GM23338 (cell line): ENCODE results near the gene AP1B1. TPM values are rescaled to one million over a fixed set of nuclear protein-coding genes. Genes with fewer than 3 reads are reported as not detected.

Experiments
- ATAC-seq: fragments of 200-7000 bp; cut with Tn5 transposase; 3 replicates; pipeline ENCODE4 v1.9.1; 2020
- DNase-seq: peaks from one replicate; pipeline ENCODE4 v3.0.0-alpha.2; 2015; ENCODE audit warnings: low spot score
- H2AFZ ChIP-seq: fragments of 200-600 bp; sonication (generic); 2 replicates; pipeline ENCODE4 v1.8.0; 2016; ENCODE audit warnings: antibody characterized with exemption, mild to moderate bottlenecking, moderate library complexity
- H3F3A ChIP-seq: fragments of 200-600 bp; sonication (generic); replicated peaks from 2 replicates; pipeline ENCODE4 v1.8.0; 2017; ENCODE audit warnings: antibody characterized with exemption, mixed run types, low read depth
- H3K27ac ChIP-seq: fragments of 200-600 bp; sonication (generic); 2 replicates; pipeline ENCODE4 v1.6.1; 2016; ENCODE audit warnings: low read depth
- H3K27me3 ChIP-seq: fragments of 200-600 bp; sonication (generic); 2 replicates; pipeline ENCODE4 v1.8.0; 2016; ENCODE audit warnings: mild to moderate bottlenecking, mixed run types, moderate library complexity; ENCODE audit not compliant: insufficient read depth
- H3K36me3 ChIP-seq: fragments of 200-600 bp; sonication (generic); 2 replicates; pipeline ENCODE4 v1.8.0; 2016; ENCODE audit warnings: mild to moderate bottlenecking; ENCODE audit not compliant: insufficient read depth
- H3K4me1 ChIP-seq: fragments of 200-600 bp; sonication (generic); 2 replicates; pipeline ENCODE4 v1.8.0; 2016; ENCODE audit warnings: mild to moderate bottlenecking, moderate library complexity; ENCODE audit not compliant: insufficient read depth
- H3K4me2 ChIP-seq: fragments of 200-600 bp; sonication (generic); 2 replicates; pipeline ENCODE4 v1.7.1; 2017; ENCODE audit warnings: mixed run types
- H3K4me3 ChIP-seq: fragments of 200-600 bp; sonication (generic); 2 replicates; pipeline ENCODE4 v1.6.1; 2016; ENCODE audit warnings: mixed run types
- H3K79me2 ChIP-seq: fragments of 200-600 bp; sonication (generic); replicated peaks from 2 replicates; pipeline ENCODE4 v1.8.0; 2017; ENCODE audit warnings: mild to moderate bottlenecking; ENCODE audit not compliant: insufficient read depth
- H3K9me2 ChIP-seq: fragments of 200-600 bp; sonication (generic); 2 replicates; pipeline ENCODE4 v1.8.0; 2017; ENCODE audit not compliant: insufficient read depth
- H4K20me1 ChIP-seq: fragments of 200-600 bp; sonication (generic); replicated peaks from 2 replicates; pipeline ENCODE4 v1.8.0; 2017; ENCODE audit warnings: mild to moderate bottlenecking; ENCODE audit not compliant: insufficient read depth
- H3K27ac Mint-ChIP-seq: 2 replicates; pipeline ENCODE4 v1.8.0; 2020; ENCODE audit warnings: inconsistent platforms, mild to moderate bottlenecking, moderate library complexity, mixed read lengths
- H3K27me3 Mint-ChIP-seq: 3 replicates; pipeline ENCODE4 v1.8.0; 2022; ENCODE audit warnings: low read depth, mild to moderate bottlenecking, moderate library complexity, mixed read lengths, inconsistent platforms; ENCODE audit not compliant: insufficient read depth, poor library complexity
- H3K36me3 Mint-ChIP-seq: 3 replicates; pipeline ENCODE4 v1.8.0; 2021; ENCODE audit warnings: low read depth, mild to moderate bottlenecking, inconsistent platforms, moderate library complexity, mixed read lengths
- H3K4me1 Mint-ChIP-seq: 3 replicates; pipeline ENCODE4 v1.8.0; 2020; ENCODE audit warnings: mild to moderate bottlenecking, inconsistent platforms, mixed read lengths
- H3K4me3 Mint-ChIP-seq: 3 replicates; pipeline ENCODE4 v1.8.0; 2021; ENCODE audit warnings: moderate library complexity, mild to moderate bottlenecking, inconsistent platforms, mixed read lengths
- H3K9me3 Mint-ChIP-seq: 3 replicates; pipeline ENCODE4 v1.8.0; 2020; ENCODE audit warnings: moderate library complexity, mild to moderate bottlenecking, inconsistent platforms, mixed read lengths
- CREB1 ChIP-seq: fragments of 250-450 bp; sonication (Bioruptor Pico); IDR thresholded peaks from 2 replicates; pipeline ENCODE4 v1.5.0; 2020; ENCODE audit warnings: low read depth, mild to moderate bottlenecking, moderate library complexity
- CTCF ChIP-seq, 2 experiments: fragments of 200-600 bp in 1 of 2; sonication (generic) in 1 of 2; conservative IDR thresholded peaks; 2 replicates each; pipeline versions ENCODE4 v1.5.1 to v1.6.1; 2016 to 2017; ENCODE audit warnings: antibody characterized with exemption in 2 of 2, low read depth in 2 of 2, mild to moderate bottlenecking in 2 of 2, moderate library complexity in 1 of 2
- EZH2 ChIP-seq: fragments of 200-600 bp; sonication (generic); IDR thresholded peaks from one replicate; pipeline ENCODE4 v1.8.0; 2017; ENCODE audit warnings: antibody characterized with exemption, mild to moderate bottlenecking, low read depth; ENCODE audit not compliant: unreplicated experiment
- EZH2phosphoT487 ChIP-seq: fragments of 200-600 bp; sonication (generic); IDR thresholded peaks from one replicate; pipeline ENCODE4 v1.8.1; 2018; ENCODE audit warnings: antibody characterized with exemption; ENCODE audit not compliant: unreplicated experiment
- JUNB ChIP-seq: IDR thresholded peaks from one replicate; pipeline ENCODE4 v1.6.1; 2016; ENCODE audit warnings: antibody characterized with exemption; ENCODE audit not compliant: unreplicated experiment
- NANOG ChIP-seq: IDR thresholded peaks from 2 replicates; pipeline ENCODE4 v1.6.1; 2016; ENCODE audit warnings: antibody characterized with exemption, borderline replicate concordance
- POLR2AphosphoS5 ChIP-seq: IDR thresholded peaks from 2 replicates; pipeline ENCODE4 v1.6.1; 2016; ENCODE audit warnings: antibody characterized with exemption, low read depth
- REST ChIP-seq: IDR thresholded peaks from one replicate; pipeline ENCODE4 v1.6.1; 2018; ENCODE audit warnings: antibody characterized with exemption; ENCODE audit not compliant: unreplicated experiment
- STAT1 ChIP-seq: IDR thresholded peaks from one replicate; pipeline ENCODE4 v1.6.1; 2016; ENCODE audit warnings: antibody characterized with exemption; ENCODE audit not compliant: unreplicated experiment
- ZNF114 ChIP-seq: fragments of 250-450 bp; sonication (Bioruptor Pico); IDR thresholded peaks from 2 replicates; pipeline ENCODE4 v1.5.0; 2020; ENCODE audit warnings: mild to moderate bottlenecking, moderate library complexity
- ZNF331 ChIP-seq: fragments of 250-450 bp; sonication (Bioruptor Pico); IDR thresholded peaks from 2 replicates; pipeline ENCODE4 v1.5.0; 2020; ENCODE audit warnings: low read depth, mild to moderate bottlenecking, moderate library complexity
- ZNF462 ChIP-seq: fragments of 250-450 bp; sonication (Bioruptor Pico); IDR thresholded peaks from 2 replicates; pipeline ENCODE4 v1.5.0; 2020; ENCODE audit warnings: mild to moderate bottlenecking, moderate library complexity
- polyA plus RNA-seq: library from polyadenylated mRNA; unstranded; fragments of >200 nt; fragmentation: Nextera tagmentation; extraction: Ambion mirVana; gene quantifications from 2 replicates; pipeline ENCODE4 v1.2.1, GENCODE V29; 2016
- total RNA-seq: library from RNA; depleted of rRNA; stranded (reverse); fragments of >200 nt; shearing (Covaris generic); gene quantifications from 2 replicates; pipeline ENCODE4 v1.2.3, GENCODE V29; 2014
- TF ChIP-seq, protein P1 (sequence below): IDR thresholded peaks from 2 replicates; pipeline ENCODE4 v1.6.1; 2016; ENCODE audit warnings: antibody characterized with exemption

AP1B1 gene
- total and polyA plus RNA-seq, 2 experiments from 2014 or later: 19.5 to 74.4 TPM

- Histone ChIP-seq H2AFZ (no peak overlapping the region), H4K20me1 (no peaks in the 10 kb centered on the region), H3K4me1 (peaks cover 11% of the 10 kb centered on the region), H3K27ac (no peak overlapping the region), H3K4me3 (no peak overlapping the region), H3K4me2 (no peak overlapping the region), H3K79me2 (no peaks in the 10 kb centered on the region), H3F3A (no peaks in the 10 kb centered on the region), H3K36me3 (no peaks in the 10 kb centered on the region), H3K9me2 (no peaks in the 10 kb centered on the region; the same call in 1 of the 2 replicates), H3K27me3 (no peaks in the 10 kb centered on the region)
- Mint-ChIP-seq H3K36me3 (no peaks in the 10 kb centered on the region), H3K27ac (no peak overlapping the region), H3K4me1 (peaks cover 18% of the 10 kb centered on the region), H3K4me3 (no peak overlapping the region), H3K27me3 (peaks cover 4% of the 10 kb centered on the region), H3K9me3 (no peaks in the 10 kb centered on the region)
- TF ChIP-seq CTCF (conservative IDR thresholded peaks at IDR 0.05; ENCODE audit: low read depth in 2 of 2): no peak
- no peak for TF ChIP-seq CREB1
- no peak for TF ChIP-seq ZNF462 (CRISPR knock-in tag)
- no peak for TF ChIP-seq ZNF331 (CRISPR knock-in tag)
- TF ChIP-seq, protein P1, sequence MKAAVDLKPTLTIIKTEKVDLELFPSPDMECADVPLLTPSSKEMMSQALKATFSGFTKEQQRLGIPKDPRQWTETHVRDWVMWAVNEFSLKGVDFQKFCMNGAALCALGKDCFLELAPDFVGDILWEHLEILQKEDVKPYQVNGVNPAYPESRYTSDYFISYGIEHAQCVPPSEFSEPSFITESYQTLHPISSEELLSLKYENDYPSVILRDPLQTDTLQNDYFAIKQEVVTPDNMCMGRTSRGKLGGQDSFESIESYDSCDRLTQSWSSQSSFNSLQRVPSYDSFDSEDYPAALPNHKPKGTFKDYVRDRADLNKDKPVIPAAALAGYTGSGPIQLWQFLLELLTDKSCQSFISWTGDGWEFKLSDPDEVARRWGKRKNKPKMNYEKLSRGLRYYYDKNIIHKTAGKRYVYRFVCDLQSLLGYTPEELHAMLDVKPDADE: no peak
- no peak for TF ChIP-seq ZNF114
- no peak for TF ChIP-seq POLR2AphosphoS5
- TF ChIP-seq JUNB: no peak
- no peak for TF ChIP-seq EZH2phosphoT487
- TF ChIP-seq NANOG: no peak
- no peak for TF ChIP-seq EZH2
- no peak for TF ChIP-seq STAT1
- no peak for TF ChIP-seq REST
- ATAC-seq: no peak
- DNase-seq: no peak
Observed at GRCh38 chr22:29435236-29436136, 47.1 kb upstream of the AP1B1 start.
